ENCODE data around the gene SLC12A8.
A peak's percentile ranks its signal among the peaks of the same experiment; 100 is the strongest.

Gene SLC12A8

DNA sequence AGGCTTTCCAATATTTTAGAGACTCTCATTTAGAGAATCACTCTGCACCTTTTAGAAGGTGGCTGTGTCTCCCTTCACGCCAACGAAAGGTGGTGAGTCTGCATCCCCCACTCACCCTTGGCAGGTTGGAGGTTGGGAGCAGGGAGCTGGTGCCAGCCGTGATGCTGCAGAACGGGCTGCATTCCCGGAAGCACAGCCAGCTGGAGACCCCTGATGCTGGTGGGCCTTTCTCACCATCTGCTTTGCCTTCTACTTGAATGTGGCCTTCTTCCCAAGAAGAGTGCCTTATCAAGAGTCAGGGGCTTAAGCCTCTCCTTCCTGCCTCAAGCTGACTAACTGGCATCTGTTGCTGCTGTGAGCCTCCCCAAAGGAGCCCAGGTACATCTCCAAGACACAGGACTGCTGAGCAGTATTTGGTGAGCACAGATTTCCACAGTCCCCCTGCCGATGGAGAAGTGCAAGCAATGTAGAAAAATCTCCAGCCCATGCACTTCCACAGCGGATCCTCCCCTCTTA lies 139.1 kb downstream of the SLC12A8 start:
- no peak for DNase-seq (ENCODE audit: low spot score)

DNA sequence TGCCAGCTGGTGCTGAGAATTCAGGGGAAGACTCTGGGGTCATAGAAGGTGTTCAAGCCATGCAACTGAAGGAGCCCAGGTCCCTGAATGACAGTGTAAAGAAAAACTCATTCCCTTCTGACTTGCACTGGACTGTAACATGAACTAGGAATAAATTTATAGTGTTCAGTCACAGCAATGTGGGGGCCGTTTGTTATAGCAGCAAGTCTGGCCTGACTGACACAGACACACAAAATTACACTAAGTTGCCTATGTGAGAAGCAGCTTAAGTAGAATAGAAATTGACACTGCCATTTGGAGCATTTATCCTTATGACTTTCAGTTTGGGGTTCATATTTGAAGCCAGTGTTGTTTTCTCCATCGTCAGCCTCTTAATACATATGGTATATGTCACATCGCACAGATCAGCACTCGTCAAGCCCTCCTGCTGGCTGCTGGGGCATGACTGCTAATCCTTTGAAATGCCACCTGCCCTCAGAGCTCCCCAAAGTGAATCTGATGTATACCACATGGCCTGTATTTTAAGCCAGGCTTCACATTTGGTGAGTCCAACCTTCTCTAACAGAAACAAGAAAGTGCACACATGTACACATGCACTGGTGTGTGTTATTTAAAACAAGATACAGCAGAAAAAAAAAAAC lies 139.7 kb downstream of the SLC12A8 start:
- no peak for DNase-seq (ENCODE audit: low spot score)

DNA sequence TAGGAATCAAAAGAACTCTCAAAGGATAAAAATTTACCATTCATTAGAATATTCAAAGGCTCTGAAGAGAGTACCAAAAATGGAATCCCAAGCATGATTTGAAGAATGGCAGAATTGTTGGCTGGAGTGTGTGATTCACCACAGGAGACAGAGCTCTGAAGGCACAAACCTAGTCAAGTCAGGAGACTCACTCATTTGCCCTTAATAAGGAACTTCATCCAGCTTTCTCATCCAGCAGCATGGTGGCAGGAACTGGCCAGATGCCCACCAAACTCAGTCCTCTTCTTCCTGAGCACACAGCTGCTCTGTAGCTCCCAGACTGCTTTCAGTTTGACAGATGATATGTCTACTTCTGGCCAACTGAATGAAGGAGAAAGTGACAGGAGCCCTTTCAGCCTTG lies 140.2 kb downstream of the SLC12A8 start:
- peak; percentile 15 for DNase-seq (ENCODE audit: low spot score)

DNA sequence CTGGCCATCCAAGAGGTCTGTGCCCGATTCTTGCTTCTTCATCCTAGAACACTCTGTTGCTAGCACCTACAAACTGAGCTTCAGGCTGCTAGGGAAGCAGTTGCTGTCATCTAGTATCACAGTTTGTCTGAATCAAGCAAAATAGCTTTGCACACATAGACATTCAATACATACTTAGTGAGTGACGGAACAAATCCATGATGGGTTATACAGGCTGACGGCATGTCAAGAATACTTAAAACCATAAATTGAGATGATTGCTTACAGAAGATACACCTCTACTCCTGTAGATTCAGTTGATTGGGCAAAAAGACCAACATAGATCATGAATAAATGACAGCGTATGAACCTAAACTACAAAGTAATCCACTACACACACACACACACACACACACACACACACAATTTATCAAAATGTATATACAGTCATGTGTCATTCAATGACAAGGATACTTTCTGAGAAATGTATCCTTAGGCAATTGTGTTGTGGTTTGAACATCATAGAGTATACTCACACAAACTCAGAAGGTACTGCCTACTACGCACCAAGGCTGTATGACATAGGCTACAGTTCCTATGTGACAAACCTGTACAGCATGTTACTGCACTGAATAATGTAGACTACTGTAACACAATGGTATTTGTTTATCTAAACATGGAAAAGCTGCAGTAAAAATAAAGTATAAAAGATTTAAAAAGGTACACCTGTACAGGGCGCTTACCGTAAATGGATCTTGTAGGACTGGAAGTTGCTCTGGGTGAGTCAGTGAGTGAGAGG lies 142.4 kb downstream of the SLC12A8 start:
- DNase-seq (ENCODE audit: low spot score): no peak

DNA sequence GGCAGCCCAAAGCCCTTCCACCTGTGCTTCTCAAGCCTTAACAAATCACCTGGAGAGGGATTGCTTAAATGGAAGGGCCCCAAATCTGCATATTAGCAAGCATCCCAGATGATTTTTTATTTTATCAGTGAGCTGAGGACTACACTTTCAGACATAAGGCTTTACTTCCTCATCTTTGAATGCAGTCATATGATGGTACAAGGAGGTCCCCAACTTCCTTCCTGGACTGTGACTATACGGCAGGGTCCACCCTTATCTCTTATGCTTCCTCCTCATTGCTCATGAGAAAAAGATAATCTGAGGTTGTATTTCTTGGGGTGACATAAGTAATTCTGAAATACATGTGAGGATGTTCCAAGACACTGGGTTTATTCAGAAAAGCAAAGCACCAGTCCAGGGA lies 143.1 kb downstream of the SLC12A8 start:
- DNase-seq (ENCODE audit: low spot score): no peak

DNA sequence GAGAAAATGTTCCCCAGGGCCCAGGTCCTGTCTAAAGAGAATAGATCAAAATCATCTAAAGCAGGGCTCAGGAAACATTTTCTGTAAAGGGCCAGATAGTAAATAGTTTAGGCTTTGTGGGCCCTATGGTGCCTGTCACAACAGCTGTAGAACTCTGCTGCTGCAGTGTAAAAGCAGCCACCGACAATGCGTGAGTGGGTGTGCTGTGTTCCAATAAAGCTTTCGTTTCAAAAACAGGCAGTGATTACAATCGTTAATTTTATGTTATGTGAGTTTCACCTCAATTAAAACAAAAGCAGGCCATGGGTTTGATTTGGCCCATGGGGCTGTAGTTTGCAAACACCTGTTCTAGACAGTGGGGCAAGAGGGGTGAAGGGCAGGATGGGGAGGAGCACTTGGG lies 144.3 kb downstream of the SLC12A8 start:
- DNase-seq (ENCODE audit: low spot score): no peak

DNA sequence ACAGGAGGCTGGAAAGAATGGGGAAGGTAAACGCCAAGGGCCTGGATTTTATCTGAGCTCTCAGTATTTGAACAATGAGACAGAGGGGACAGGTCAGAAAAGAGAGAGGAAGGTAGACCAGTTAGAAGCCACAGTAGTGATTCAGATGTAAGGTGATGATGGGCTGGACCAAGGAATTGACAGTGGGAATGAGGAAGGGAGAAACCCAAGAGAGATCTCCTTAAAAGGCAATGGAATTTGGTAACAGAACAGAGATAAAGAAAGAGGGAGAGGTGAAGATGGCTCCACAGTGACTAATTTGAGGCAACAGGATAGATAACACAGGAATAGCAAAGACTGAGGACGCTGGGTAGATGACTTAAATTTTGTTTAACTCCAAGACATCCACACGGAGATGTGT lies 145.3 kb downstream of the SLC12A8 start:
- DNase-seq (ENCODE audit: low spot score): no peak

DNA sequence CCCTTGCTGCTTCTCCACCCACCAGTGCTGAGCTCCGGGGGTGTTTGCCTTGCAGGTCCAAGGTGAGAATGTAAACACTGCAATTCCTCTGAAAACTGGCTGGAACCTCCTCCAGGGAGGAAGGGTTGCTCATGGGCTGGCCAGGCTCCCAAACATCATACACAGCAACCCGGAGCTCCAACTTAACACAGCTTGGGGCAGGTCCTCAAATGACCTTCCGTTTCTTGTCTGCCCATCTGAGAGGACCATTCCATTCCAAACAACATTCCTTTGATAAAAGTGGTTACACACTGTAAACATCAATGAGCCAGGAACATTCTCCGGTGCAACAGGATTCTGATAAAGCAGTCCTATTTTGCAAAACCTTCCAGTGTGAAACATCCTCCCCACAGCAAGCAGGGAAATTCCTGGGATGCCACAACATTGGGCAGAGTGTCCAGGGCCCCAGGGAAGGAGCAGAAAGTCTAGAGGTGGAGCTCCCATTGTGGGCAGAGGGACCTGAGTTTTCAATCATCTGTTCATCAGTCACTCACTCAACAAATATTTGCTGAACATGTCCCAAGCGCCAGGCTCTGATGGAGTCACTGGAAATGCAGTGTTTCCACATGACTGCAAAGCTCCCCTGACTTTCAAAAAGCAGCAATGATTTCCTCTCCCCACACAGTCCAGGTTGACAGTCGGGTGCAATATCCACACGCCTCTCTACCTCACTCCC lies 149.5 kb downstream of the SLC12A8 start:
- no peak for DNase-seq (ENCODE audit: low spot score)

DNA sequence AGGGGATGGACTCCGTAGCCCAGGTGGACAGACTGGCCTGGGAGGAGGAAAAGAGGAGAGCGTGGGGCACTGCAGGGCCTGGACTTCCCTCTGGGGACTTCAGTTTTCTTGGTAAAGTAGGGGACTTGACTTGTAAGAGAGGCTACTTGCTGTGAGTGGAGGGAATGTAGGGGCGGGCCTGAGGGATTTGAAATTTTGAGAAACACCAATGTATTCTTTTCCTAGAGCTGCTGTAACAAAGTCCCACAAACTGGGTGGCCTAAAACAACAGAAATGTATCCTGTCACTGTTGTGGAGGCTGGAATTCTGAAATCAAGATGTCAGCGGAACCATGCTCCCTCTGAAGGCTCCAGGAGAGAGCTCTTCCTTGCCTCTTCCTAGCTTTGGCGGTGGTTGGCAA lies 150.9 kb downstream of the SLC12A8 start:
- no peak for DNase-seq (ENCODE audit: low spot score)

DNA sequence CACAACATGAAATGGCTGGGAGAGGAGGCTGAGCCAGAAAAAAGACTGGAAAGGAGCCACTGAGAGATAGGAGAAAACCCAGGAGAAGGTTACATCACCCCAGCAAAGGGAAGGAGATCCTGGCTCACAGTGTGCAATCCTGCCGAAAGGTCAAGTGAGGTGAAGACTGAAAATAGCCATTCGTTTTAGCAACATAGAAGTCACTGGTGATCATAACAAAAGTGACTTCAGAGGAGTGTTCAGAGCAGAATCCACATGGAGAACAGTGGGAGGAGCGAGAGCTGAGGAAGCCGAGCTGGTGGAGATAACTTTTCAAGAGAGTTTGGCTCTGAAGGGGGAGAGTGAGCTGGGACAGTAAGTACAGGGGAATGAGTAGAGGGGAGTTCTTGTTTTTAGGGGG lies 151.4 kb downstream of the SLC12A8 start:
- no peak for DNase-seq (ENCODE audit: low spot score)

DNA sequence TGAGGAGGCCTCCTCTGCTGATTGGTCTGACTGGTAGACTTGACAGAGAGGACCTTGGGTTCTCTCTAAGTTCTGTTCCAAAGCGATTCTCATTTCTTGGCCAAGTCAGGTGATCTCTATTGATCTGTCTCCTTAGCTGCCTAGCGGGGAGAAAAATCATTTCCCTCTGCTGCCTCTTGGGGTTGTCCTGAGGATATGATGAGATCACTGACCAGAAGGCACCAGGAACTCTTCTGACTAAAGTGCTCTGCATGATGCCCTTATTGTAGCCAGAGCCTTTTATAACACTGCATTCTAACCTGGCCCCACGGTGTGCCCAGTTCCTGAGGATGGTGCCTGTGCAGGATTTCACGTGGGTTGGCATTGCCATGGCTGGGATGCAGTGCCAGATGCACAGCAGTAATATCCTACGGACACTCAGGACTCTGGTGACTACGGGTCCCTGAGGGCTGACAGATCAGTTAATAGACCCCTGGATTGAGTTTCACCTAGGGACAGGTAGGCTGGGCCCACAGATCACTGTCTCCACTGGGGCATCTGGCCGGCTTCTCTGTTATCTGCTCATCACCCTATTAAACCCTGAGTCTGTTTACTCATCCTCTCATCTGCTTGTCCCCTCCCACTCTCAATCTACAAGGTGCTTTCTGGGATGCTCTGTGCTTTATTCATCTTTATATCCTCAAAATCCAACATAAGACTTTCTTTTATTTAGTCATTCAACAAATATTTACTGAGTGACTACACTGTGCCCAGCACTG lies 152.9 kb downstream of the SLC12A8 start:
- peak; percentile 25 for DNase-seq (ENCODE audit: low spot score)

DNA sequence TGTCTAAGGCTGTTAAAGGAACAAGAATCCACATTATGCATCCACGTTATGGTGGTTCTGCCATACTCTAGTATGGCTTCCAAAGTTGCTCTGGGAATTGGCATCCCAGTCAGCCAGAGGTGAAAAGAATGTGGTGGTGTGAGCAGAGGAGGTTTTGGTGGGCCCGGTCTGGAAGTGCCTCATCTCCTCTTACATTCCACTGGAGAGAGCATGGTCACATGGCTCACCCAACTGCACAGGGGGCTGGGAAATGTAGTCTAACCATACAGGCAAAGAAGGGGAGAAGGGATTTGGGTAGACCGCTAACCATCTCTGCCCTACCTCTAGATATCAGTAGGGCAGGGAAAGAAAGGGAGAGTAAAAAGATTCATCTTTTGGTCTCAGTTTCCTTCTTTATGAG lies 153.6 kb downstream of the SLC12A8 start:
- no peak for DNase-seq (ENCODE audit: low spot score)

DNA sequence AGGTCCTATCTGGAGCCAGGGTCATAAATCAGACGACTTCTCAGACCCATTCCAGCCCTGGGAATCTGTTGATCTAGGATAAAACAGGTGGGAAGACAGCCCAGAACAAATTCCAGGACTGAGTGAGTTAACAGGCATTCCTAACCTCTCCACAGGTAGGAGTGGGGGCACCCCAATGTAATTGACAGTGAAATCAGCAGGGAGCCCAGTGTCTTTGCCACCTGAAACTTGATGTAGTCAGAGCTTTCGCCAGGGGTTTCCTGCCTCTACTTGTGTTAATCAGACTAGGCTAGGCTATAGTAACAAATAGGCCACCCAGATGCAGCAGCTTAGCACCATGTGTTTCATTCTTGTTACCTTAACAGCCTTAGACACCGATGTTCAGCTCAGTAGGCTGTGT lies 154.0 kb downstream of the SLC12A8 start:
- no peak for DNase-seq (ENCODE audit: low spot score)

DNA sequence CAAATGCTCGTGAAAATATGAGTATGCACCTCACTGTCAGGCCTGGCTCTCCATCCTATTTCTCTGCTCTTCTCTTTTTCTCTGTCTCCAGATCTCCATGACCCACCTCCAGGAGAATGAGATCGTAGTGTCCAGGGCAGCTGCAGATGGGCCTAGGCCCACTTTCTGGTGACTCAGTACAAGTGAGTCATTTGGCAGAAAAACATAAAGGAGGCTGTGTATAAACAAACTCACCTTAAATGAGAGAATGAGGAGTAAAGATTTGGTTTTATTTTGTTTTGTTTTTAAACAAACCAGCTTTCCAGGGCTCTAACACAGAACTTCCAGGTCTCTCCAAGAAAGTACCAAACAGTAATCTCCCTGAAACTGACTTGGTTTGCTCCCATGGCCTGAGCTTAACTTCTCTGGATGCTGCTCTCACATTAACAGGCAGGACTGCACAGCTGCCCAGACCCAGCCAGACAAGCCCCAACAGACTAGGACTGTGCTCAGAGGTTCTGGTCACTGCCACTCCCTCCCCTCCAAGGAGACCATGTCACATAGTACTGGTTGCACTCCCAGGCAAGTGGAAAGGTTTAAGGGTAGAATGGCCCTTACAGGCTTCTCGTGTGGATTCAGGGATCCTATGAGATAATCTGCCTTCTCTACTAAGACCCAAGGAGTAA lies 155.2 kb downstream of the SLC12A8 start:
- peak; percentile 74 for DNase-seq (ENCODE audit: low spot score)

DNA sequence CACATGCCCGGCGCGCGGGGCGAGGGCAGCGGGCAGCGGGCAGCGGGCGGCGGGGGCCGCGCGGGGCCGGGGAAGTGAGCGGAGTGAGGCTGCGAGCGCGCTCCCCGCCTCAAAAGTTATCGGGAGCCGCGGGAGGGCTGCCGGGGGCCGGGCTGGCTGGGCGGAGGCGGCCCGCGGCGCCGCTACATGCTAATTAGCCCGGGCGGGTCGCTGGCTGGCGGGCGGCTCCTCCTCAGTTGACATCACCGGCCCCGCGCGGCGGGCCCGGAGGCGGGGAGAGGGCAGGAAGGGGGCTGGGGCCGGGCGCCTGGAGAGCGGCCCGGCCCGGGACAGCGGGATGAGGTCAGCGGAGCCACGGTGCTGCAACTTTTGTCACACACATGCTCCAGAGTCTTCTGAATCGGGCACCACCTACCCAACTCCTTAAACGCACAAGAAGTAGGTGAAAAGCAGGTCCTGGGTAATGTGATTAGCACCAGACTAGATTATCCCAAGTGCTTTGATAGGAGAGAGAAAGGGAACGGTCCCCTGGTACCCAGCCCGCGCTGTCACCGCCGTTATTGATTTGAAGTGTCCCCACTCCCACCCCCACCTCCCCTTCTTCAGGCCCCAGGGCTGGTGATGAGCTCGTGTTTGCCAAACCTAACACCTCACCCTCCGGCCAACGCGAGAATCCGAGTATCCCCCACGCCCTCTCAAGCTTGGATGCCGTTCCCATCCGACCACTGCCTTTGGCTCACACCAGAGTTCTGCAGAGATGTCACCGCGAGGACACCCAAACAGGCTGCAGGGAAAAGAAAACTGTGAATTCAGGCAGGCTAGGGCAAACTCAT lies 156.4 kb downstream of the SLC12A8 start, which contains the start of gene HEG1:
Gene HEG1 (minus strand): TSS at position 85 of the 833 bp plus-strand sequence. CDS start 107 bp downstream, outside the sequence.
- peak; percentile 73 for DNase-seq (ENCODE audit: low spot score)

DNA sequence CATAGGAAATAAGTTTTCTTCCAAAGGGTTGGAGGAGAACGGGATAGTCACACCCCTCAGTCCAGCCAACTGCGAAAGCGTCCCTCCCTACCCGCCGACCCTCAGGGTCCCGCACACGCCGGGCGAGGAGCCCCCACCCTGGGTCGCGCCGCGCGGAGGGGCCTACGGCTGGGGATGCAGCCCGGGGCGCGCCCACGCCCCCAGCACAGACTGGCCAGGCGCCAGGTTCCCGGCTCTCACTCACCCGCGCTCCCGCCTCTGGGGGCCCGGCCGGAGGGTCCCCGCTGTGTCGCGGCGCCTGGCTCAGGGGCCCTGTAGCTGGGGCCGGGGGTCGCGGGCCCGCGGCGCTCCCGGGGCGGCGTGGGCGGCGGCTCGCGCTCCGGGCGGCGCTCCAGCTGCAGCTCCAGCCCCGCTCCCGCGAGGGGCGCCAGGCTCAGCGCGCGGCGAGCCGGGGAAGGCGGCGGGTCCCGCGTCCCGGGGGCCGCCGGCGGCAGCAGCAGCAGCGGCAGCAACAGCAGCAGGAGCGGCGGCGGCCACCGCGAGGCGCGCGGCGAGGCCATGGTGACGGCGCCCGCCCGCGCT lies 157.1 kb downstream of the SLC12A8 start:
- no peak for DNase-seq (ENCODE audit: low spot score)

DNA sequence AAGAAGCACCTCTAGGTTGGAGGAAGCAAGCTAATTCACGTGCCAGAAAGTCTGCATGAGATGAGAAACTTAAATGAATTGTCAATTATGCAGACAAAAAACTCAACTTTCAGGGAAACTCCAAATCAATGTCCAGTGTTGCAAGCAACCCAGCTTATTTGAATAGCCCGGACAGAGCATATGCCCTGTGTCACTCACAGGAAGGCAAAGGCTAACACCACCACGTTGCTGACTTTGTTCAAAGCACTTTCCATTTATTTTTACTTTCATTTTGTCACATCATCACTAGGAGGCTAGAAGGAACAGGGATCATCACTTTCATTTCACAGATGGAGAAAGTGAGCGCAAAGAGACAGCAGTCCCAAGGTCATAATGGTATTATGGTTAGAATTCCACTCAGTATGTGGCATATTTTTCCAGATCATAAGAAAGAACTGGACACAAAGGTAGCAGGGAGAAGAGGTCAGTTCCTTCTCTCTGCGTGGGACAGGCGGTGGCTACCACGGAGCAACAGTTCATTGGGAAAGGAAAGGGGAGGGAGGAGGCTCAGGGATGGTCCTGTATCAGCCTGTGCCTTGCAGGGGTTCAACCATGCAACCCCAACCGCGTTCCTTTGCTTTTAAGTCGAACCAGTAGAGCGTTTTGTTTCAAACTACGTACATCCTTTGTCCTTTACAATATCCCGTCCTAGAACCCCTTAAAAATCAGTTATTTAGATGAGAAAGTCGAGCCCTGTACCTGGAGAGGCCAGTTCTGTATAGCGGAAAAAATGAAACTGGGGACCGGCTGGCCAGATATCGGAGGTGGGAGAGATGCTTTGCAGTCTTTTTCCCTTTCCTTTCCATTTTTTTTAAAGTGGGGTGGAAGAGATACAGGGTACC lies 157.9 kb downstream of the SLC12A8 start:
- DNase-seq (ENCODE audit: low spot score): peak; percentile 77

DNA sequence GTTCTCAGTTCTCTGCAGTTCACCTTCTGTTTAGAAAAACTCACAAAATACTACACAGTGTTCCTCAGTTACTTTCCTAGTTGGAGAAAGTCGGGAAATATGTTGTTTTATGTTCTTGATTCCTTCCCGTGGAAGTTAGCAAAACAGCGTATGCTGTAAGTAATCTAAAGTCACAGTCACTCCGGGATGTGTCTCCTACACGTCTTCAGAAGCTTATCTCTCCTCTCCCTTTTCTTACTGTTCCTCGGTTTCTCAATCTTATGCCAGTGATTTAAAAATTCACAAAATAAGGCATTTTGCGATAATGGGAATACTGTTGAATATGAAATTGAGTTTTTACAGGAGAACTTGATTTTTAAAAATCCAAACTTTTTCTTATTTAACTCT lies 158.5 kb downstream of the SLC12A8 start:
- no peak for DNase-seq (ENCODE audit: low spot score)

DNA sequence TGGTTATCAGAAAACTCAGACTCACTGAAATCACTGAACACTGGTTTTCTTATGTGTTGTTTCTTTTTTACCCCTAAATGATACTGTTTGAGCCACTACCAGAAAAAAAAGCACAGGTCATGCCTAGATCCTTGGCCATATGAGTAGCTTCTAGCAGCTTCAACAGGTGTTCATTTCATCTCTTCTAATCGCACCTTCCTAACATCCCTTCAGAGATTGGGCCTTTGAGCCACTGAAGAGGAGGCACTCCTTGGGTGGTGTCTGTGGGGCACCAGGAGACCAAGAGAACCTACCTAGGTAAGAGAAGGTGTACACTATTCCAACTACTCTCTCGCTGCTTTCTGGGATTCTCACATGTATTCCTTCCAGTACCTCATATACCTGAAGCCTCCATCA lies 159.2 kb downstream of the SLC12A8 start:
- DNase-seq (ENCODE audit: low spot score): no peak

Measured in RKO (cell line).